T-helper 1 cell treated with Interleukin-12 subunit alpha and Interleukin-12 subunit beta and Interleukin-4 antibody, amounts not matched to agents 30 ng/mL and 1 ng/mL, for 36 hours (primary cell): ENCODE data around the gene PHF2. TPM values are rescaled to one million over a fixed set of nuclear protein-coding genes. Genes with fewer than 3 reads are reported as not detected.
"Not testable (repeated sequence)": the region's sequence is repeated elsewhere in the genome, so short reads cannot be mapped to it uniquely, and the experiment has no call there.

Experiments
- intact Hi-C: fragments of 100-400 bp; cut with micrococcal nuclease; formaldehyde crosslinking; loops from one replicate; pipeline ENCODE4 v1.15.1; 2024
- total RNA-seq: library from RNA; stranded (reverse); gene quantifications from 2 replicates; pipeline ENCODE4 v1.2.3, GENCODE V29; 2022

The PHF2 gene
- total RNA-seq, 1 donor from 2014 or later, result 29.9 TPM

- intact Hi-C loops, result no loop called here
Observed at GRCh38 chr9:93663877-93664548, 87.6 kb downstream of the PHF2 start.

GRCh38 chr9:93664549-93665120, 88.3 kb downstream of the PHF2 start:
- intact Hi-C loops, result no loop called here

GRCh38 chr9:93665128-93665636, 88.8 kb downstream of the PHF2 start:
- intact Hi-C loops, result no loop called here

GRCh38 chr9:93665637-93666438, 89.5 kb downstream of the PHF2 start:
- intact Hi-C loops, result no loop called here

GRCh38 chr9:93666439-93666784, 90.0 kb downstream of the PHF2 start:
- intact Hi-C loops, result not testable (repeated sequence)

GRCh38 chr9:93667006-93667405, 90.6 kb downstream of the PHF2 start:
- intact Hi-C loops, result no loop called here

GRCh38 chr9:93667627-93668026, 91.2 kb downstream of the PHF2 start:
- intact Hi-C loops, result no loop called here

- intact Hi-C loops, result no loop called here
Observed at GRCh38 chr9:93668261-93668871, 92.0 kb downstream of the PHF2 start.

- intact Hi-C loops, result no loop called here
Observed at GRCh38 chr9:93669116-93669957, 93.0 kb downstream of the PHF2 start.

GRCh38 chr9:93669958-93670207, 93.5 kb downstream of the PHF2 start:
- intact Hi-C loops, result no loop called here

- intact Hi-C loops, result no loop called here
Observed at GRCh38 chr9:93670208-93671019, 94.0 kb downstream of the PHF2 start.

- intact Hi-C loops, result no loop called here
Observed at GRCh38 chr9:93671020-93671338, 94.6 kb downstream of the PHF2 start.

GRCh38 chr9:93672330-93673020, 96.1 kb downstream of the PHF2 start:
- intact Hi-C loops, result not testable (repeated sequence)

- intact Hi-C loops, result no loop called here
Observed at GRCh38 chr9:93673021-93673838, 96.8 kb downstream of the PHF2 start.

GRCh38 chr9:93673839-93674334, 97.5 kb downstream of the PHF2 start:
- intact Hi-C loops, result no loop called here

- intact Hi-C loops, result no loop called here
Observed at GRCh38 chr9:93674580-93675335, 98.4 kb downstream of the PHF2 start.

GRCh38 chr9:93675336-93676150, 99.2 kb downstream of the PHF2 start:
- intact Hi-C loops, result no loop called here
